Activated CD8-positive, alpha-beta T cell treated with anti-CD3 and anti-CD28 coated beads, Interleukin-2, amount 10 ng/mL, durations not matched to agents 7 days and 5 days (primary cell): Measurements from ENCODE around the gene CREBBP. TPM values are rescaled to one million over a fixed set of nuclear protein-coding genes. Genes with fewer than 3 reads are reported as not detected.

ENCODE experiments used
- ATAC-seq: fragments of 150-1000 bp; cut with Tn5 transposase; one replicate; pipeline ENCODE4 v1.10.0; 2021; ENCODE audit warnings: moderate library complexity
- CTCF ChIA-PET: fragments of 350-600 bp; sonication (Branson Sonifier 250); formaldehyde crosslinking; loops from one replicate; lab custom pipeline; 2021; ENCODE audit warnings: antibody characterized with exemption; lab: Charles Lee
- POLR2A ChIA-PET: fragments of 350-600 bp; sonication (Branson Sonifier 250); formaldehyde crosslinking; loops from one replicate; lab custom pipeline; 2021; ENCODE audit warnings: antibody characterized with exemption; lab: Charles Lee
- DNase-seq: peaks from one replicate; pipeline ENCODE4 v3.0.0-alpha.2; 2020
- H3K27ac Mint-ChIP-seq: one replicate; pipeline ENCODE4 v1.8.0; 2021; ENCODE audit warnings: mild to moderate bottlenecking, mixed read lengths
- H3K27me3 Mint-ChIP-seq: one replicate; pipeline ENCODE4 v1.8.0; 2021; ENCODE audit warnings: low read depth, mixed read lengths
- H3K36me3 Mint-ChIP-seq: one replicate; pipeline ENCODE4 v1.8.0; 2021; ENCODE audit warnings: low read depth, mixed read lengths
- H3K4me1 Mint-ChIP-seq: one replicate; pipeline ENCODE4 v1.8.0; 2021; ENCODE audit warnings: low read depth, mixed read lengths
- H3K4me3 Mint-ChIP-seq: one replicate; pipeline ENCODE4 v1.8.0; 2021; ENCODE audit warnings: mild to moderate bottlenecking, mixed read lengths
- H3K9me3 Mint-ChIP-seq: one replicate; pipeline ENCODE4 v1.8.0; 2022; ENCODE audit warnings: mixed read lengths; ENCODE audit not compliant: insufficient read depth
- total RNA-seq, 2 experiments: library from RNA; stranded (reverse); gene quantifications; one replicate each; pipeline ENCODE4 v1.2.3, GENCODE V29; 2021

The CREBBP gene
- total RNA-seq, 2 experiments from 2014 or later = 51.8 to 55.8 TPM

DNA sequence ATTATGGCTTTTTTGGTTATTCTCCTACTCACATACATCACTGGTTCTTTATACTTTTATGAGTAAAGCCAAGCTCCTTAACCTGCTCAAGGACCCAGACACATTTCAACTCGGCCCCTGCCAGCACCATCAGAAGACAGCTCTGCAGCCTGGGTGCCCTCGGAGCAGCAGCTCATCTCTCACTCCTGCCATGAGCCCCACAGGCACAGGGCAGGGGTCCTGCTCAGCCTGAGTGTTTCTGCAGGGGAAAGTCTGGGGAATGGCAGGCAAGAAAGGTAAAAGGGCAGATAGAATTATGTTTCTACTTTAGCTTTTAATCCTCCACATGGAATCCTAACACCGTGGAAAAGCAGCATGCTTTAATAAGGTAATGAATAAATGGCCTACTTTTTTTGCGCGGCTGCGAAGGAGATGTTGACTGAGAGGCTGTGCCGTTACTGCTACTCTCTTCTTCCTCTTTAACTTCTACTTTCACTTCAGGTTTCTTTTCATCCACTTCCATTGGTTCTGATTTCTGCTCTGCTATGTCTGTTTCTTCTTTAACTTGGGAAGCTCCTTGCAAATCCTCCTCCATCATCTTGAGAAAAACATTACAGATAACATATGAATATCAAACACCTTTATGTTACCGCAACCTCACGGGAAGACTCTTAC lies 113.1 kb downstream of the CREBBP start:
- Mint-ChIP-seq H3K27ac (no peak overlapping the region), H3K4me1 (peaks cover 11% of the 10 kb centered on the region), H3K4me3 (no peak overlapping the region), H3K9me3 (no peaks in the 10 kb centered on the region), H3K36me3 (peaks cover 51% of the 10 kb centered on the region), H3K27me3 (no peaks in the 10 kb centered on the region)
- ChIA-PET CTCF (no interaction called here), POLR2A (no interaction called here)
- ATAC-seq (no peak), DNase-seq (no peak)

DNA sequence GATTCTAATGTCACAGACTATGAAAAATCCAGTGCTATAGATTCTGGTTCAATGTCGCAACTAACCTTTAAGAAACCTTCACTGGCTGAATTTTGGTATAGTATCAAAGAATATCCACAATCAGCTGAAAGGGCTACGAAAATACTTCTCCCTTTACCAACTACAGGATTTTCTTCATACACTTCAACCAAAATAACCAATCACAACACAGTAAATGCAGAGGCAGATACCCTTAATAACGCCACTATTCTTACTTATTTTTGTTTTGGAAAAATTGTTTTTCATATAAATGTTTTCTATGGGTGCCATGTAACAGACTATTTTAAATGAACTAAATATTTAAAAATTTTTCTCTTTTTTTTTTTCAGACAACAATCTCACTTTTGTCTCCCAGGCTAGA lies 114.3 kb downstream of the CREBBP start:
- POLR2A ChIA-PET = no interaction called here
- H3K9me3 Mint-ChIP-seq = no peaks in the 10 kb centered on the region
- peaks cover 60% of the 10 kb centered on the region for H3K36me3 Mint-ChIP-seq

DNA sequence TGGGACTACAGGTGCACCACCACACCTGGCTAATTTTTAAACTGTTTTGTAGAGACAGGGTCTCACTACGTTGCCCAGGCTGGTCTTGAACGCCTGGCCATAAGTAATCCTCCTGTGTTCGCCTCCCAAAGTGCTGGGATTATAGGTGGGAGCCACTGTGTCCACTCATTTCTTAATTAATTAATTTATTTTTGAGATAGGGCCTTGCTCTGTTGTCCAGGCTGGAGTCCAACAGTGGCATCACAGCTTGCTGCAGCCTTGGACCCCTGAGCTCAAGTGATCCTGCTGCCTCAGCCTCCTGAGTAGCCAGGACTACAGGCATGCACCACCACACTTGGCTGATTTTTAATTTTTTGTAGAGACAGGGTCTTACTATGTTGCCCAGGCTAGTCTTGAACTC lies 116.1 kb downstream of the CREBBP start:
- DNase-seq (no peak), ATAC-seq (no peak)
- POLR2A ChIA-PET = no interaction called here
- H3K36me3 Mint-ChIP-seq = peaks cover 44% of the 10 kb centered on the region
- no peak overlapping the region for H3K4me3 Mint-ChIP-seq
- no peak overlapping the region for H3K27ac Mint-ChIP-seq
- H3K4me1 Mint-ChIP-seq = peaks cover 11% of the 10 kb centered on the region
- CTCF ChIA-PET = no interaction called here
- no peaks in the 10 kb centered on the region for H3K27me3 Mint-ChIP-seq
- no peaks in the 10 kb centered on the region for H3K9me3 Mint-ChIP-seq

More for the DNA sequence above, 114.3 kb downstream of the CREBBP start:
- ATAC-seq = no peak
- no peak for DNase-seq
- peaks cover 11% of the 10 kb centered on the region for H3K4me1 Mint-ChIP-seq
- no peaks in the 10 kb centered on the region for H3K27me3 Mint-ChIP-seq
- H3K27ac Mint-ChIP-seq = no peak overlapping the region
- H3K4me3 Mint-ChIP-seq = no peak overlapping the region
- CTCF ChIA-PET = no interaction called here

DNA sequence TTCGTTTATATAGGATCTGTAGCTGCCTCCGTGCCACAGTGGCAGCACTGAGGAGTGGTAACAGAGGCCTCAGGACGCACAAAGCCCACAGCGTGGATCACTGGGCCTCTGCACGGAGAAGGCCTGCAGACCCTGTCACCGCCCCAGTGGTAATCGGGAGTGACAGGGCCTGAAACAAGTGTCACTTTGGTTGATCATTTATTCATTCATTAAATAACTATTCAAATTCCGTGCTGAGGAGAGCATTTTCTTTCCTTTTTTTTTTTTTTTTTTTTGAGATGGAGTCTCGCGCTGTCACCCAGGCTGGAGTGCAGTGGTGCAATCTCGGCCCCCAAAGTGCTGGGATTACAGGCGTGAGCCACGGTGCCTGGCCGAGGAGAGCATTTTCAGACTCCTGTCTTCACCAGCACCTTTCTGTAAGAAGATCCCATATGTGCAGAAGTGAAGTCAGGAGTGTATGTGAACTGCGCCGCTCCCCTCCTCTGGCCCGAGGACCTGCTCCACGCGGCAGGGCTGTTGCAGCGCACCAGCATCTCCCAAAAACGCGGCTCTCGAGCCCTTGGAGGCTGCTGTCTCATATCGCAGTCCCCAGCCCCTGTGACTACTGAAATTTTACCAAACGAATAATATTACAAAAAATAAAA lies 118.3 kb downstream of the CREBBP start:
- Mint-ChIP-seq H3K9me3 (no peaks in the 10 kb centered on the region), H3K4me3 (no peak overlapping the region), H3K27me3 (no peaks in the 10 kb centered on the region), H3K36me3 (peaks cover 32% of the 10 kb centered on the region), H3K4me1 (no peaks in the 10 kb centered on the region), H3K27ac (no peak overlapping the region)
- ATAC-seq (no peak), DNase-seq (no peak)
- ChIA-PET POLR2A (no interaction called here), CTCF (no interaction called here)

DNA sequence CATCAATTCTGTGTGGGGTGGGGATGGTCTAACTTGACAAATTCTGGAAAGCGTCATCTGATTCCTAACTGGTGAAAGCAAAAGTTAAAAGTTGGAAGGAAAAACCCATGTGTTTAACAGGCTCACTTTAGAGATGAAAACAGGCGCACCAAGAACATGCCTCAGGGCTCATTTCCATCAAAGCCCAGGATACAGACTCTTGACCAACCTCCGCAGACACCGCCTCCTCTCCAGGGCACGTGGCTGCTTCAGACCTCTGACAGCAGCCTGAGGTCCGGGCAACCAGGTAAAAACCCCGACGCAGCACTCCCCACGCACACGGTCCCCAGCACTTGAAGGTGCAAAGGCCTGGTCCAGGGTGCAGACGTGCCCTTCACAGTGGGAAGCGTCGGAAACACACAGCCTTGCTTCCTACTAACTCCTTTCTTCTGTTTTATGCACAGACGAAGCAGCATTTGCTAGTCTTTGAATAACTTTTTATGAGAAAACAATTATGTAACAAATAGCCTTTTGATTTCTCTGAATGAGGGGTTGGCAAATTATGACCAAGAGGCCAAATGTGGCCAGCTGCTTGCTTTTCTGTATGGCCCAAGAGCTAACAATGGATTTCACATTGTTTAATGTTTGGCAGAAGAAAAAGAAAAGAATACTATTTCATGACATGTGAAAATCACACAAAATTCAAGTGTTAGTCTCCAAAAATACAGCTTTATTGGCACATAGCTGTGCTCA lies 119.0 kb downstream of the CREBBP start:
- H3K36me3 Mint-ChIP-seq = peaks cover 32% of the 10 kb centered on the region
- no peak for ATAC-seq
- ChIA-PET POLR2A (no interaction called here), CTCF (no interaction called here)
- H3K27me3 Mint-ChIP-seq = no peaks in the 10 kb centered on the region
- H3K27ac Mint-ChIP-seq = no peak overlapping the region
- no peak for DNase-seq
- no peaks in the 10 kb centered on the region for H3K9me3 Mint-ChIP-seq
- H3K4me1 Mint-ChIP-seq = no peaks in the 10 kb centered on the region
- H3K4me3 Mint-ChIP-seq = no peak overlapping the region

DNA sequence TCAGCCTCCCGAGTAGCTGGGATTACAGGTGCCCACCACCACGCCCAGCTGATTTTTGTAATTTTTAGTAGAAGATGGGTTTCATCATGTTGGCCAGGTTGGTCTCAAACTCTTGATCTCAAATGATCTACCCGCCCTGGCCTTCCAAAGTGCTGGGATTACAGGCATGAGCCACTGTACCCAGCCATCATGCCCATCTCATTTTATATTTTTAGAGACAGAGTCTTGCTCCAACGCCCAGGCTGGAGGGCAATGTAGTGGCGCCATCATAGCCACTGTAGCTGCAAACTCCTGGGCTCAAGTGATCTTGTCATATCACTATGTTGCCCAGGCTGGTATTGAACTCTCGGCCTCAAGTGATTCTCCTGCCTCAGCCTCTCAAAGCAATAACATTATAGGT lies 120.0 kb downstream of the CREBBP start:
- ATAC-seq = no peak
- Mint-ChIP-seq H3K4me3 (no peak overlapping the region), H3K27me3 (no peaks in the 10 kb centered on the region), H3K27ac (no peak overlapping the region), H3K36me3 (peaks cover 31% of the 10 kb centered on the region), H3K9me3 (no peaks in the 10 kb centered on the region), H3K4me1 (no peaks in the 10 kb centered on the region)
- no peak for DNase-seq
- CTCF ChIA-PET = interaction anchor here (0.9 kb wide), 1 partner anchor 69 kb away, joined by 3 read pairs; no protein-coding TSS in a partner anchor
- POLR2A ChIA-PET = no interaction called here

DNA sequence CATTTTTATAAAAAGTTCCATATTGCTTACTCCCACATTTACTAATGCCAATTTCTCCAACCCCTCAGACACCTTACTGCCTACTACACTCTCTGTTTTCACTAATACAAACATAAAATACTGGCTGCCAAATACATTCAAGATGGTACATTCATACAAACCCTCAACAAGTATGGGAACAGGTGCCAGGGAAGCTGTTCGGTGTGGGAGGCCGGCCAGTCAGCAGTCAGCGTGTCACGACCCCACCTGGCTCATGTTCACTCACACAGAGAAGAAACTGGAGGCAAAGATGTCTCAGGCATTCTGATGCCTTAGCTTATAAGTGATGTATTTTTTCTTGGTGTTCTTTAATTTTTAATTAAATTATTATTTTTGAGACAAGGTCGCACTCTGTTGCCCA lies 120.8 kb downstream of the CREBBP start:
- no peaks in the 10 kb centered on the region for H3K27me3 Mint-ChIP-seq
- ATAC-seq (no peak), DNase-seq (no peak)
- POLR2A ChIA-PET = no interaction called here
- H3K4me1 Mint-ChIP-seq = no peaks in the 10 kb centered on the region
- no peaks in the 10 kb centered on the region for H3K9me3 Mint-ChIP-seq
- H3K27ac Mint-ChIP-seq = no peak overlapping the region
- CTCF ChIA-PET = interaction anchor here (0.9 kb wide), 1 partner anchor 69 kb away, joined by 3 read pairs; no protein-coding TSS in a partner anchor
- H3K36me3 Mint-ChIP-seq = peaks cover 31% of the 10 kb centered on the region
- no peak overlapping the region for H3K4me3 Mint-ChIP-seq

DNA sequence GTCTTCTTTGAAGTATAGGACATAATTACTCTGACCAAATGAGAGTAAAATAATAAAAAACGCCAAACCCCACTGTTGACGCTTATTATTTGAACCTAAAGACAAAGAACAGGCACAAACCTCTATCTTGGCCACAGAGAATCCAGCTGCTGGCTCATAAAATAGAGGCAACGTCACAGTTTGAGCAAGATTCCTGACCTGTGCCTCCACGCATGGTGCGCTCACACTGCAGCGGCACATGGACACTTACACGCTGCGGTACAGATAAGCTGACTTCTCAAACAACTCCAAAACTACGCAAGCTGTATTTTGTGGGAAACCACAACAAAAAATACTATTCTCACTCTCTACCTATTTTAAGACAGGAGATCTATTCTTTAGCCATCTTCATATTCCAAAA lies 124.4 kb downstream of the CREBBP start:
- H3K27ac Mint-ChIP-seq = no peak overlapping the region
- no peaks in the 10 kb centered on the region for H3K4me1 Mint-ChIP-seq
- POLR2A ChIA-PET = no interaction called here
- CTCF ChIA-PET = no interaction called here
- peaks cover 40% of the 10 kb centered on the region for H3K36me3 Mint-ChIP-seq
- no peaks in the 10 kb centered on the region for H3K27me3 Mint-ChIP-seq
- H3K4me3 Mint-ChIP-seq = no peak overlapping the region
- DNase-seq (no peak), ATAC-seq (no peak)
- H3K9me3 Mint-ChIP-seq = no peaks in the 10 kb centered on the region

DNA sequence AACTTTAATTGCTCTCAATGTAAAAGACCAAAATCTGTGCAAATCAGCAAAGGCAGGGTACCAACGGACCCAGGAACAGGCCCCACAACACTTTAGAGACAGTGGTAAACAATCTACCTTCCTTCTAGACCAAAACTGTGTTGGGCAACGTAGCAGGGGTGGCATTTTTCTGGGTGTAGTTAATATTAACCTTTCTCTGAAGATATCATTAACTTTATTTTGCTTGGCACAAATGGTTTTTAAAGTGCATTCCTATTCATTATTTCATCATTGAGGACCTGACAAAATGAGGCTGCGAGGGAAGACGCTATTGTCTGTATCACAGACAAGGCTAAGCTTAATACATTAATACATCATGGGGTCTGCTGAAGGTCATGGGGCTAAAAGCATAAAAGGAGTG lies 125.3 kb downstream of the CREBBP start:
- Mint-ChIP-seq H3K27ac (no peak overlapping the region), H3K4me3 (no peak overlapping the region), H3K36me3 (peaks cover 44% of the 10 kb centered on the region), H3K27me3 (no peaks in the 10 kb centered on the region), H3K4me1 (peaks cover 3% of the 10 kb centered on the region), H3K9me3 (no peaks in the 10 kb centered on the region)
- ATAC-seq (no peak), DNase-seq (no peak)
- CTCF ChIA-PET = no interaction called here
- POLR2A ChIA-PET = no interaction called here

DNA sequence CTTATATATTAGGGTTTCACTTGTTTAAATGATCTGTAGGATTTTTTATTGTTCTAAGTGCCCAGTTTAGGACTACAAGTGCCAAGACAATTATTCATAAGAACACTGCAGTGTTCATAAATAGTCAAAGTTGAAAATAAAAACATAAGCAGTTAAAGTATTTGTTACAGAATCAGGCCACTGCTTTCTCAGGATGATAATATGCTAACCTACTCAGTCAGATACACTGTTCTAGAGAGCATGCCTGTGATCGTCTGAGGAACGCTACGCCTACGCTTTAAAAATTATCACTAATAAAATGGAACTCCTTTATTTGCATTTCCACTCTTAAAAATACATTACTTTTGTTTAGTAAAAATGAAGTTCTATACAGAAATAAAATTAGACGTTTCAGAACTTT lies 125.7 kb downstream of the CREBBP start:
- ChIA-PET POLR2A (no interaction called here), CTCF (no interaction called here)
- no peak for ATAC-seq
- Mint-ChIP-seq H3K27me3 (no peaks in the 10 kb centered on the region), H3K4me1 (peaks cover 7% of the 10 kb centered on the region), H3K9me3 (no peaks in the 10 kb centered on the region), H3K36me3 (peaks cover 49% of the 10 kb centered on the region), H3K4me3 (no peak overlapping the region), H3K27ac (no peak overlapping the region)
- no peak for DNase-seq

DNA sequence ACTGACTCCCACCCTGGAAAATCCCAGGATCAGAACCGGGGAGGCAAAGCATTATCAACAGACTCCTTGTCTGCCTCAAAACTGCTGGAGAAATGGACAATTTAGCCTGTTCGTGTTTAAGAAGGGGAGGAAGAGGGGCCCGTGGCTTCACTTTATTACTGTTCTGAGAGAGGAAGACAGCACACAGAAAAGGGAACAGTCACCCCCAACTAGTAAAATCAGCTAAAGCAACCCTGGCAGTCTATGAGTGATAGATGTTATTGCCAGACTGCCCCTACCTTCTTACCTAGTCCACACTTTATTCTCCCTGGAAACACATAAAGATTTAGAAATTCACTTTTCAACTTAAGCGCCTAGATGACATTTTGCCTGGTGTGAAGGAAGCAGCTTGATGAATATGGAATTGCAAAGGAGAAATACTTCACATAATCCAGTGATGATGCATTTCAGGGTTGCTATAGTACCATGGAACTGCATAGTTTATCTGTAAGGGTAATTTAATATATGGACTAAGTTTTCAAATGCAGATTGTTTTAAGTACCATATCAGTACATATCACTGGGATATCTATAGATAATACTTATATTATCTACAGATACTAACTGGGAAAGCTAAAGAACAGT lies 126.3 kb downstream of the CREBBP start:
- Mint-ChIP-seq H3K27me3 (no peaks in the 10 kb centered on the region), H3K4me1 (peaks cover 8% of the 10 kb centered on the region), H3K36me3 (peaks cover 53% of the 10 kb centered on the region), H3K9me3 (no peaks in the 10 kb centered on the region), H3K27ac (no peak overlapping the region), H3K4me3 (no peak overlapping the region)
- CTCF ChIA-PET = no interaction called here
- DNase-seq (no peak), ATAC-seq (no peak)
- POLR2A ChIA-PET = no interaction called here

DNA sequence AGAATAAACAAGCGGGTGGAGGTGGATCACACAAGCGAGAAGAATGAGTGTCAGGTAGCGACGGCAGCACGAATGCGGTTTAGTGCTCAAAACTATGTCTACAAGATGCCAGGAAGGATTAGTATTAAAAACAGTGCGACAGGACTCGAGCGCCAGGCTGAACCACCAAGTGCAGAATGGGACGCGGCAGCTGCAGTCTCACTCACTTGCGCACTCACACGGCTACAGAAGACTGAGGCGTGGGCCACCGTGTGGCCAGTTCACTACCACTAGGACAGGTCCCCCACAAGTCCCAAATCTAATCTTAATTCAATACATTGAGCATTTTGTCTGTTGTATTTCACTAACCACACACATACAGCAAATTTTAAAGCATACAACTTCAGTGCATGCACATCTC lies 127.5 kb downstream of the CREBBP start:
- ChIA-PET CTCF (no interaction called here), POLR2A (no interaction called here)
- Mint-ChIP-seq H3K9me3 (no peaks in the 10 kb centered on the region), H3K36me3 (peaks cover 59% of the 10 kb centered on the region), H3K4me3 (no peak overlapping the region), H3K27me3 (no peaks in the 10 kb centered on the region), H3K4me1 (peaks cover 8% of the 10 kb centered on the region), H3K27ac (no peak overlapping the region)
- DNase-seq (no peak), ATAC-seq (no peak)
